ENCODE data around the gene ZNF442. TPM values are rescaled to one million over a fixed set of nuclear protein-coding genes. Genes with fewer than 3 reads are reported as not detected.

ZNF442 gene
- 2.4 and 3.5 TPM in 2 replicates for total RNA-seq

DNA sequence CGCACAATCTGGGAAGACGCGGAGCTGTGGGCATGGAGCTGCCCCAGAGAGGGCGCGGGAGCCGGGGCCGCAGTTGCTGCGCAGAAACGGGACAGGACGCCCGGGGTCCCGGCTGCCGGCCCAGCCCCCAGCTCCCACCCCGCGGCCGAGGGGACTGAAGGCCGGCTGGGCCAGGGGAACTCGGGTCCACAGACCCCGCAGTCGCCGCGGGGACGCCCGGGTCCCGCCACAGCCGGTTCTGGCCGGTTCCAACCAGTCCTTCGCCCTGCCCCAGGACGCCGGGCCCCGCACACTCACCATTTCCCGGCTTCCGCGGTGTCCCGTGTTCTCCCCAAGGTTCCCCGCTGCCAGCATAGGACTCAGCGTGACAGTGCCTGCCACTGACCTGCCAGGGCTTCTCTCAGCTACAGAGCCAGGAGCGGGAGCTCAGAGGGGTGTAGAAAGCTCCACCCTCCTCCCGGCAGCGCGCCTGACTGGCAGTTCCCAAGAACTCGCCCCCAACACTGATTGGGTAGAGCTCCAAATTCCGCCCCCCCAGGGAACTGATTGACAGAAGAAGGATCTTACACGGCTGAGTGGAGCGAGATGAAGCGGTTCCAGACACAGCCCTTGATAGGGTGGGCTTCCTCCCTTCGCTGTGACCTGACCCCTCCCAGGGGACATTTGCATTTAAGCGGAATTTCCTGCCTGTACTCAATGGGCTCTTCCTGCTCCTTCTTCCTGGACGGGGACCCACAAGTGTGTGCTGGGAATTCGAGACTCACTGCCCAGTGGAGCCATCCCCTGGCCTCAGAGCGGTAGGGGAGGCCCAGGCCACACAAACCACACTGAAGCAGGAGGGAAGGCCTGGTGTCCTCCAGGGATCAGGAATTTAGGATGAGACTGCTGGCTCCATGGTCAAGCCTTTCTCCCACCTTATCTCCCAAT, at the start of gene ZNF442:
TSS of gene ZNF442 (minus strand) at position 448 of the 927 bp plus-strand sequence. CDS start 2,052 bp downstream, outside the sequence.

GRCh38 chr19:12400633-12401502, 35.4 kb upstream of the ZNF442 start, which contains the start of gene ZNF799:
ZNF799 (minus strand) TSS chr19:12401271; CDS start chr19:12401070, 201 bp downstream.

DNA sequence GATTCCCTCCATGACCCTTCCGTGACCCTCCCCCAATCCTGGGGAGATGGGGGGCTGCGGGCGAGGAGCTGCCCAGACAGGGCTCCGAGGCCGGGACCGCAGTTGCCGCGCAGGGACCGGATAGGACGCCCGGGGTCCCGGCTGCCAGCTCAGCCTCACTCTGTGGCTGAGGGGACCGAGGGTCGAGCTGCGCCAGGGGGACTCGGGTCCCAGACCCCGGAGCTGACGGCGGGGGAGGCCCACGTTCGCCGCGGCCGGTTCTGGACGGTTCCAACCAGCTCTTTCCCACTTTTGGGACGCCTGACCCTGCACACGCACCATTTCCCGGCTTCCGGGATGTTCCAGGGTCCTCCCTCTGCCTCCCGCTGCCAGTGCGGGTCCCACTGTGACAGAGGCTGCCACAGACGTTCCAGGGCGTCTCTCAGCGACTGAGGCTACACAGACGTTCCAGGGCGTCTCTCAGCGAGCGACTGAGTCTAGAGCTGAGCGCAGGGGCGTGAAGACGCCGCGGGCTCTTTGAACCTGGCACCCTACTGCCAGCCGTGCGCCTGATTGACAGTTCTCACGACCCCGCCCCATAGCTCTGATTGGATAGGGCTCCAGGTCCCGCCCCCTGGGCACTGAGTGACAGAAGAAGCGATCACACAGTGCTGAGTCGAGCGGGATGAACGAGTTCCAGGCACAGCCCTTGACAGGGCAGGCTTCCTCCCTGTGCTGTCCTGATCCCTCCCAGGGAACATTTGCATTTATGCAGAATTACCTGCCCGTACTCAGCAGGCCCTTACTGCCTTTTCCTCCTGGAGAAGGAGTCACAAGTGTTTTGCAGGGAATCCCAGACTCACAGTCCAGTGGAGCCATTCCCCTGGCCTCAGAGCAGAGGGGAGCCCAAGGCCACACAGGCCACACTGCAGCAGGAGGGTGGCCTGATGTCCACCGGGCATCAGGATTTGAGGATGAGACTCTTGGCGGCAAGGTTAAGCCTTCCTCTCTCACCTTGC, 32.0 kb downstream of the ZNF442 start, which contains the start of gene ZNF563:
TSS of gene ZNF563 (minus strand) at position 472 of the 998 bp plus-strand sequence. CDS start at position 321, 151 bp downstream.

Other genes with a start within 250 kb of the ZNF442 start
- gene ZNF20, start 225.3 kb downstream of the ZNF442 start, total RNA-seq, result 4.6 and 5.5 TPM in 2 replicates
- gene ZNF625, start 208.9 kb downstream of the ZNF442 start, total RNA-seq, result 9.2 and 9.3 TPM in 2 replicates
- 6.6 and 7.4 TPM in 2 replicates for gene ZNF136, start 202.6 kb downstream of the ZNF442 start, total RNA-seq
- 8.0 and 8.4 TPM in 2 replicates for gene ZNF44, start 70.8 kb downstream of the ZNF442 start, total RNA-seq
- 4.7 and 5.0 TPM in 2 replicates for gene ZNF563, start 32.0 kb downstream of the ZNF442 start, total RNA-seq
- 2.2 and 2.5 TPM in 2 replicates for gene ZNF799, start 35.6 kb upstream of the ZNF442 start, total RNA-seq
- 1.5 and 2.0 TPM in 2 replicates for gene ZNF443, start 75.3 kb upstream of the ZNF442 start, total RNA-seq
- gene ZNF709, start 119.1 kb upstream of the ZNF442 start, total RNA-seq, result 2.3 and 3.5 TPM in 2 replicates
- 7.4 and 8.5 TPM in 2 replicates for gene ZNF564, start 185.8 kb upstream of the ZNF442 start, total RNA-seq
- 7.3 and 9.6 TPM in 2 replicates for gene ZNF490, start 245.1 kb upstream of the ZNF442 start, total RNA-seq
- gene ZNF791, start 245.2 kb upstream of the ZNF442 start, total RNA-seq, result 13.7 and 15.4 TPM in 2 replicates